NOMO-1 treated with dmso at 0.1 percent for 144 hours (cell line): ENCODE results near the gene LANCL1.

ENCODE experiments used
- DNase-seq: peaks from one replicate; lab custom pipeline; 2025; ENCODE audit not compliant: unreplicated experiment; lab: John Stamatoyannopoulos, UW

Gene LANCL1

DNA sequence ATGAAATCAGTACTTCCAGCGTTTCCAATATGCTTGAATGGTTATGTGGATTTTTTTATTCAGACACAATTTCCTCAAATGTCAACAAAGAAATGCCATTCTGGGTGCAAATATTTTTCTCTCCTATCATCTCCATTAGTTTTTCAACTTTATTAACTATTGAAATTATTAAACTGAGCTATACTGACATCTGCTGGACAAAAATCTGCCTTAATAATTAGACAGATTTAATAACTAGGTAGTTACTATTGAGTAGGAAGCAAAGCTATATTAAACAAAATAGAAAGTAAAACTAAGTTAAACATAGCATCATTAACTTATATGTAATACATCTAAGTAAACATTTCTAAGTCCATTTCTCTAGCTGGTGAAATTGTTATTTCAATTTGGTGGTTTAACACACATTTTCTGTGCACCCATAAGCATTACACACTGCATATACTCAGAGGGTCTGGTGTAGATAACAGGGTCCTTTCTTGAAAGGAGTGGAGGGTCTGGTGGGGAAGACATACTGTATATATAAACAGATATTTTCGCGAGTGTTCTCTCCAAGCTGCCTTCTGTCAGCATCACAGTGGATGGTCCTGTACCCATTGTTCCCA is 77.0 kb downstream of the LANCL1 start:
- DNase-seq: no peak

DNA sequence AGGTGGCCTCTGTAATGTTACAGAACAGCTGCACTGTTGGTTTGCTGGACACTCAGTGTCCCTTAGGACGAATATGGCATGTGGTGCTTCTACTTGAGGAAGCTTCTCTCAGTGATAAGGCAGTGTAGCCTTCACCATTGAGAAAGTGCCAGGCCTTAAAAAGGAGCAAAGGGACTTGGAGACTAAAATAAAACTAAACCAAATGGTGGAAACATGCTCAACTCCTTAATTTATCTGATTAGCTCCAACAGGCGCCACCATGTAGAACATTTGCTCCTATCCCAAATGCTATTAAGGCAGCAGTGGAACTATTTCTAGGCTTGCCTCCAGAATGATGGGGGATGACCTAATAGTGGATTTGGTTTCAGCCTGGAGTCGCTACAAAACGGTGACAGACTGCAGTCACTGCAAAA is 84.1 kb downstream of the LANCL1 start:
- no peak for DNase-seq

DNA sequence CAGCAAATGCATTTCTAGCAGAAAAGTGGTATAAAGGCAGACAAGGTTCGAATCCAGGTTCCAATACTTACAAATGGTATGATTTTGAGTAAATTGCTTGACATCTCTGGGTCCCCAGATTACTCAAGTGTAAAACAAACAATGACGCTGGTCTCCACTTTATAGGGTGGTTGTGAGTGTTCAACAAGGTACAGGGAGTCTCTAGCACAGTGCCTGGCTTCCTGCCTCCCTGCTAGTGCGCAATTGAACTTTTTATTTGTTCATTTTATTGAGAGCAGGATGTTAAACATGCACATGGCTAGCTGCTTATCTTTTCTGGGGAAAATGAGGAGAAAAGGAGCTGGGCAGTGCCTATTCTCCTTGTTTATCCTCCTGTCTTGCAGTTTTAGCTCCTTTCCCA is 86.7 kb downstream of the LANCL1 start:
- no peak for DNase-seq

DNA sequence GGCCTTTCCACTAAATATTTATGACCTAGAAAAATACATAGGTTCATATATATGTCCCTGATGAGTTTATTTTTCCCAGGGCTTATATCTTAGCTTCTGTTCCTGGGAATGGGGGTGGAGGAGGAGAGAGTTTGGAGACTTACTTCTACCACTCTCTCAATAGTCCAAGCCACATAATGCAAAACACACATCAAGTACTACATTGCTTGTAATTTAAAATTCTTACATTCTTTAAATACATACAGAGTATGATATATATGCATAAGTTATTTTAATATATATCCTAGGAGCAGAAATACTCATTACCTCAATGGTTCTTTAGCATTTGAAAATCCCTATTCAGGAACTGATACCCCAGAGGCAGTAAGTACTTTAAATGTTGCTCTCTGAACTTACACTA is 88.4 kb downstream of the LANCL1 start:
- DNase-seq: no peak

DNA sequence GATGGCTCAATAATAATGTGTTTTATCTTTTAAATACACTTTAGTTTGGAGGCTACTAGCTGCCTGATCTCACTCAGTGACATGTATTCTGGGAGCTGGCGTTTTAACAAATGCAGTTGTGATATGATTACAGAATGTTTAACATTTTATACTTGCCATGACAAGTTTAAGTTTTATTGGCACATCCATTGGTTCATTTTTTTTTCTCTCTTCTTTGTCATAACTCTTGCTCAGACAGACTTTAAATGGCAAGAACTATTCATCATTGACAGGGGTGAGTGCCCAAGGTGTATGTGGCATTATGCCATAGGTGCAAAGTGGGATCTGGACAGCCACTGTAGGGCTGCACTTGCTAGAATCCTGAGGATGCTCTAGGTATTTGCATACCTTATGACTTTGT is 89.5 kb downstream of the LANCL1 start:
- DNase-seq: no peak
